Pericardium fibroblast (primary cell): ENCODE measurements around the gene P2RY6. TPM values are rescaled to one million over a fixed set of nuclear protein-coding genes. Genes with fewer than 3 reads are reported as not detected.

ENCODE experiments used
- total RNA-seq: library from RNA; depleted of rRNA; stranded (reverse); fragments of >200 nt; gene quantifications from 2 replicates; pipeline ENCODE4 v1.2.3, GENCODE V29; 2015

Gene P2RY6
- total RNA-seq, result not detected in 2 replicates

GRCh38 chr11:73271936-73272679 is at the start of gene P2RY6:
Gene P2RY6, plus strand, starts transcription at chr11:73272338. Its CDS starts 24,181 bp downstream, at chr11:73296519.

GRCh38 chr11:73308003-73308960 is 36.1 kb downstream of the P2RY6 start, which contains the start of gene ARHGEF17:
Gene ARHGEF17, plus strand, starts transcription at chr11:73308276. Its CDS starts 363 bp downstream, at chr11:73308639.

Other genes starting within 250 kb of the P2RY6 start
- gene FCHSD2, start 130.0 kb upstream of the P2RY6 start, total RNA-seq, result 7.1 and 7.7 TPM in 2 replicates
- gene P2RY2, start 54.1 kb upstream of the P2RY6 start, total RNA-seq, result not detected in 2 replicates
- 23.9 and 40.4 TPM in 2 replicates for gene ARHGEF17, start 35.9 kb downstream of the P2RY6 start, total RNA-seq
- 1.4 and 3.0 TPM in 2 replicates for gene RELT, start 104.1 kb downstream of the P2RY6 start, total RNA-seq